NCI-H2171 treated with DMSO at 0.1 percent for 48 hours (cell line): ENCODE measurements around the gene DSTYK.
"Not testable (repeated sequence)": the region's sequence is repeated elsewhere in the genome, so short reads cannot be mapped to it uniquely, and the experiment has no call there.

Experiments used
- DNase-seq: peaks from one replicate; lab custom pipeline; 2025; lab: John Stamatoyannopoulos, UW

DSTYK gene

DNA sequence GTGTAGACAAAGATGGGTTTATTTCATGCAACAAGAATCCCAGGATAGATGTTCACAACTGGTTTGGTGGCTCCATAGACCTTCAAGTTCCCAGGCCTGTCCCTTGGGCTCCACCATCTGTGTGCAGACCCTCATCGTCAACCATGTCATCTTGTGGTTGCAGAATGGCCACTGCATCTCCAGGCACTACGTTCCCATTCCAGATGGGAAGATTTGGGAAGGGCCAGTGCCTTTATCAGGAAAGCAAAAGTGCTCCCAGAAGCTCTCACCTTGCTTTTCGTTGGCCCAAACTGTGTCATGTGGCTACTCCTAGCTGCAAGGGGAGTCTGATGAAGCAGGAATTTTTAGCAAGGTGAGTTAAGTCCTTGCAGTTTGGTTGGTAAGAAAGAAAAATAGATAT lies 29.1 kb upstream of the DSTYK start:
- no peak for DNase-seq

DNA sequence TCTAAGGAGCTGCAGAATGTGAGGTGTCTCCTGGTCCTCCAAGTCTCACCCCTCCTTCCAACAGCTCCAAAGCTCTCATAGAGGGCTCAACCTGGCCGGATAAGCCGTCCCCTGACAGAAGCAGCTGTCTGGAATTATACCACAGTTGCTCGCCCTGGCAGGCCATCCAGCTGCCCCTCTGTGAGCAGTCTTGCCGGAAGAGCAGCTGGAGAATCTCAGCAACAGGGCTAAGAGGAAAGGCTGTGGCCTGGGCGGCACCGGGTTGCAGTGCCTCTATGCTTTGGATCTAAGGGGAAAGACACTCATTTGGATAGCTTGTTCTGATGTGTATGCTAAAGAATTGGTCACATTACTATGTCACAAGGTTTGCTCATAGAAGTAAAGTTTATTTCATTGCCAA lies 28.6 kb upstream of the DSTYK start:
- DNase-seq = no peak

DNA sequence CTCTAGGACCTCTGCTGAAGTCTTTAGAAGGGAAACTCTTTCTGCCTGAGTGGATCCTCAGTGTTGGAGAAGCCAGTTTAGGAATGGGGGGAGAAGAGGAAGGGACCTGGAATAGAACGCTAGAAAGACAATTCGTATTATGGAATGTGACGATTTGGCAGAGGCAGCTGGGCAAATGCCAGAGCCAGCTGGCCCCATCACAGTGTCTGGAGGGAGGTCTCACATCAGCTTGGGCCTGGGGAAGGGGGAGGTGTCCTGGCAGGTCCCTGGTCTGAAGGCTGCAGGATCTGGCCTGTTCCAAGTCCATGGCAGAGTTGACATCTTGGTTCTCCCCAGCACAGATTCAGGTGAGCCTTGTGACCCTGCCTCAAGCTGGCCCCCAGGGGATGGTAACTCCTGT lies 27.6 kb upstream of the DSTYK start:
- DNase-seq = no peak

DNA sequence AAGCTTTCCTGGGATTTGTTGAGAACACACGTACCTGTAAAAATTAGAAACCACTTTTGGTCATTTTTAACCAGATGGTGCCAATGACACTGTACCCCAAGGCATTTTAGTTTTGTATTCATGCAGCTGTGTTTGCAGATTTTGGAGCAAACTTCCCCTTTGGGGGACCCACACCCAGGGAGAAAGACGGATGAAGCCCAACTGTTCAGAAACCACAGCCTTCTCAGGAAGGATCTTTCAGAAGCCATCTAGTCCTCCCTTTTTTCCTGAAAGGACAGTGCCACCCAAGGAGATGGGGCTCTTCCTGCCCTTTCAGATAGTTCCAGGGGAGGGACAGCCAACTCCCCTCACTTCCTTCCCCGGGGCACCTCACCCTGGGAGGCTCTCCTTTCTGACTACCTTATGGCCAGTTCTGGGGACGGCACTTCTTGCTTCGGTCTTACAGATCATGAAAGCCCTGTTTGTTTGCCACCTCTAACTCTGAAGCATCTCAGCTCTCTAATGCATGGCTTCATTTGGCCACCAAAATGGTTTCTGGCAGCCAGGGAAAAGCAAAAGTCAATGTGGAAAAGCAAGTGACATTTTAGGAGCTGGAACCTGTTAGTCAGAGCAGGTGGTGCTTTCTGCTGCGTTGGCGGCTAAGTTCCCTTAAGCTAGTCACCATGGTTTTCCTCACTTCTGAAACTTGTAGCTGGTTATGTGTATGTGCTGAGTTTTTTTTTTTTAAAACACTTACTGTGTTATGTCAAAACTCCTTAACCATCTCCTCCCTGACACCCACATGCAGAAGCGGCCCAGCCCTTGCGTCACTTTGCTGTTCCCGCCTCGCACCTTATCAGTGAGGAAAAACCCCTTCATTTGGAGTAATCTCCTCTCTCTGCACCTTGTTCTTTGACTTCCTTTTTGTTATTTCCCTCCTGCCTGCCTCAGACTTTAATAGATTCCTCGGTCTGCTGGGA lies 26.3 kb upstream of the DSTYK start:
- no peak for DNase-seq

DNA sequence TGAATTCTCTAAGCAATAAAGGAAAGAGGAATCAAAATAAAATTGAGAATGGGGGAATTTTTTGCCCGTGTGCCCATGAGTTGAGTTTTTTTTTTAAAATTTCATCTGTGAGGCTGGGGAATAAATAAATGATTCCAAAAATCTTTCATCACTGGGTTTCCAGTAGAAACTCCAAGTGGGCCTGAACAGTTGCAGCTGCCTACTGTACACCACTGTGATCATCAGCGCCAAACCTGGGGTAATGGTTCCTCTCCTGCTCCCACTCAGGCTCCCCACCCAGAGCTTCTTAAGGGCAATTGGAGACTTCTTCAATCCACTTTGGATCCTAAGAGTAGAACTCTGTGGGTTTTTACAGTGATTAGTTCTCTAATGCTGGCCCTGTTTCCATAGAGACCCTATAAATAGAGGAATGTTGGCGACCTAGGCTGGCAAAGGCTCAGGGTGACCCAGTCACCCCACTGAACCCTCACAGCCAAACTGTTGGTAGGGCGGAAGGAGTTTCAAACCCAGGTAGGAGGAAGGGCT lies 25.5 kb upstream of the DSTYK start:
- DNase-seq = no peak

DNA sequence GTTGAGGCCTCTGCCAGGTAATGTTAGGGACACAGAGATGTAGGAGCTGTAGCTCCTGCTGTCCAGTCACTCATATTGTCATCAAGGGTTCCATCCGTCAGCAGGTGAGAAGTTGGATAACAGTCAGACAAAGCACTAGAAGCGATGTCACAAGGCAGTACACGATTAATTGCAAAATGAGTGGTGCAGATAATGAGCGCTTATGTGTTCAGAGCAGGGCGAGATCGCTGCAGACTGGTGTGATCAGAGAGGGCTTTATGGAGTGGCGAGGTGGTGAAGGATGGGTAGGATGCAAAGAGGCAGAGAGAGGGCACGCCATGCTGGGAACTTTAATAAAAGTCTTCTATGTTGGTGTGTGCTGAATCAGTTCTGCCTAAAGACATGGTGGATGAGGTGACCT lies 25.0 kb upstream of the DSTYK start:
- DNase-seq = no peak

DNA sequence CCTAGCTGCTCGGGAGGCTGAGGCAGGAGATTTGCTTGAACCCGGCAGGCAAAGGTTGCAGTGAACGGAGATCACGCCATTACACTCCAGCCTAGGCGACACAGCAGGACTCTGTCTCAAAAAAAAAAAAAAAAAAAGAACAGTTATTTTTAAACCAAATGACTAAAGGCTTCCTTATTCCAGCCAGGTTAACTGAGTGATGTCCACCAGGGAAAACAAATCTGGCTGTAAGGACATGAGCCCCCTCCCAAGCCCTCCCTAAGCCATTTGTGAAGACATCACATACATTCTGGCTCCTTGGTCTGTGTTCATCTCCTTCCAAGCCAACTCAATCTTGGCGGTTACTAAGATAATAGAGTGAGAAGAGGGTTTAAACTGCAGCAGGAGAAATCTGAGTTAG lies 24.4 kb upstream of the DSTYK start:
- DNase-seq = no peak

DNA sequence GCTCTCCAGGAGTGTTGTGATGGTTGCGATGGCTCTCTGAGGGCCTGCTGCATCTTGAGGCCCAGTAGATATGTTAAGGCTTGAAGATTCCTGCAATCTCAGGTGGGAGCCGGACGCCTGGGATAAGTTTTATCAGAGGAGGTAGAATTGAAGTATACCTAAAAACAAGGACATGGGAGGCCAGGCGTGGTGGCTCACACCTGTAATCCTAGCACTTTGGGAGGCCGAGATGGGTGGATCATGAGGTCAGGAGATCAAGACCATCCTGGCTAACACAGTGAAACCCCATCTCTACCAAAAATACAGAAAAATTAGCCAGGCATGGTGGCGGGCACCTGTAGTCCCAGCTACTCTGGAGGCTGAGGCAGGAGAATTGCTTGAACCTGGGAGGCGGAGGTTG lies 22.5 kb upstream of the DSTYK start:
- DNase-seq = not testable (repeated sequence)

DNA sequence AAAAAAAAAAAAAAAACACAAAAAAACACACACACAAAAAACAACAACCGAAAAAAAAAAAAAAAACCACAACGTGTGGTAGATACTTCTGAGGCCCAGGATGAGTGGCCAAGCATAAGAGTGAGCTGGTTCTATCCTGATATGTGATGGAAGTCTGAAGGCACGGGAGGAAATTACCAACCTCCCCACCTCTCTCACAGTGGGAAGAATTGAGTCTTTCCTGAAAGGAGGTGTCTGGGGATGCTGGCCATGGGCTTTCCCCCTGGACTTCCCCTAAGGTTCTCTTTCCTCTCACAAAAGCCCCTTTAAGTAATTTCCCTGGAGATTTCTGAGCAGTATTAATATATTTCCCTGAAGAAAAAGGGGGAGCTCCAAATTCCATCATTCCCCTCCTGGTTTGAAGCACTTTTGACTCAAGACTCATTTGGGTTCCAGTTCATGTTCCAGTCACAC lies 21.5 kb upstream of the DSTYK start:
- DNase-seq = no peak

DNA sequence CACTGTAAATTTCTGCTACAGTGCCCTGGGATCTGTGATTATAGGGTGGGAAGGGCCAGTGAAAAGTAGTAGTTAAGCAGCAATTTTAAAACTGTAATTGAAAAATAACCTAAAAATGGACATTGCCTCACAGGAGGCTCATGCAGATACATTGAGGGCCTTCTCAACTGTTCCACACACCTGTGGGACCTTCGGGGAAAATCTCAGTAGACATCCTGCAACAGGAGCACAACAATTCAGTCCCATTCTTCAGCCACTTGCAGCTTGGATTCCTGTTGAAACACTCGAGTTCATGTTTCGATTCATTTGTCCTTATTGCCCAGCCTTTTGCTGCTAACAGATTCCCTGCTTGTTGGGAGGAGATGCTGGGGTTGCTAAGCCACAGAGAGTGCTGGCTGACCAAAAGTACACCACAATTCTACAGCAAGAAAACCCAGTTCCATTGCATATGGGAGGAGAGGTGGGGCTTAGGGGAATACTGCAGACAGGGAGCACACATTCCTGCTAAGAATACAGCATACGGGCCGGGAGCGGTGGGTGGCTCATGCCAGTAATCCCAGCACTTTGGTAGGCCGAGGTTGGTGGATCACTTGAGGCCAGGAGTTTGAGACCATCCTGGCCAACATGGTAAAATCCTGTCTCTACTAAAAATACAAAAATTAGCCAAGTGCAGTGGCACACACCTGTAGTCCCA lies 20.8 kb upstream of the DSTYK start:
- no peak for DNase-seq

DNA sequence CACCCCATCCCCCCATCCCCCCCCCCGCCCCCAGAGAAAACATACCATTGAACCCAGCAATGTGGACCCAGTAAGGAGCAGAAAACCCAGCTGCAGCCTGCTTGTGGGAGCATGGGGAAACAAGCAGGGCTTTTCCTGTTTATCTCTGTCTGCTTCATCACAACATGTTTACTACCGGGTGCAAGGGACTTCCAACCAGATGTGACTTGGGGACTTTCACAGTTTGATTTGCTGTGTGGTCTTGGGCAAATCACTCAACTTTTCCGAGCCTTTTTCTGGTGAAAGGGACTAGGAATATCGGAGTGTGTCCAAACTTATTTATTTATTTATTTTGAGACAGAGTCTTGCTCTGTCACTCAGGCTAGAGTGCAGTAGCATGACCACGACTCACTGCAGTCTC lies 19.5 kb upstream of the DSTYK start:
- DNase-seq = no peak

DNA sequence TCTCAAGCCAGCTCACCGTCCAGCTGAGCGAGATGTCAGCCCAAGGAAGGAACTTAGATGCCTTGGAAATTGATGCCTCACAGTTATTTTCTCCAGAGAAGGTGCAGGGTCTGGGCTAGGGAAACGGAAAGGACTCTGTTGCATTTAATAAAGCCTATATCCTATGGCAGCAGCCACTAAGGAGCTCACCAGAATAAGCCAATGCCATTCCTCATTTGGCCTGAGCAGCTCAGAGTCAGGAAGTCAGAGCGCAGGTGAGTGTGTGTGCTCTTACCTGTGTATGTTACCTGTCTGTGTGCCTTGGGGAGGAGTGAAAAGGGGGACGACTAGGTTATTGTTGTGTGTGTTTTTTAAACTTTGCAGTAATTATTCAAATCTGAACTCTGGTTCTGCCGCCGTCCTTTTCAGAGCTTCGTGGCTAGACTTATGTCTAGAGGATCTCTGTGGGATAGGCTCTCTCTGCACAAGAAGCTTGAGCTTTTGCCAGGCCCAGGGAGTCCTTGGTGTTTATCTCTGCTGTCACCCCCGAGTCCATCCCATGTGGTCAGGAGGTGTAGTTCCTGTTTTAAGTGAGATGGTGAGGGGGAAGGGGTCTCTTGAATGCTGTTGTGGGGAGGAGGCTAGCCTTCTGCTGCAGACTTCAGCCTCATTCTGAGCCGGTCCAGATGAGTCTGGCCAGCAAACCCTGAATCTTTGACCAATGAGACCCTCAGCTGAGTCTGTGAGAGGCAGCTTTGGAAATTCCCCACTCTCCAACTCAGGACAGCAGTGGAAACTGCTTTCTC lies 18.6 kb upstream of the DSTYK start:
- no peak for DNase-seq

DNA sequence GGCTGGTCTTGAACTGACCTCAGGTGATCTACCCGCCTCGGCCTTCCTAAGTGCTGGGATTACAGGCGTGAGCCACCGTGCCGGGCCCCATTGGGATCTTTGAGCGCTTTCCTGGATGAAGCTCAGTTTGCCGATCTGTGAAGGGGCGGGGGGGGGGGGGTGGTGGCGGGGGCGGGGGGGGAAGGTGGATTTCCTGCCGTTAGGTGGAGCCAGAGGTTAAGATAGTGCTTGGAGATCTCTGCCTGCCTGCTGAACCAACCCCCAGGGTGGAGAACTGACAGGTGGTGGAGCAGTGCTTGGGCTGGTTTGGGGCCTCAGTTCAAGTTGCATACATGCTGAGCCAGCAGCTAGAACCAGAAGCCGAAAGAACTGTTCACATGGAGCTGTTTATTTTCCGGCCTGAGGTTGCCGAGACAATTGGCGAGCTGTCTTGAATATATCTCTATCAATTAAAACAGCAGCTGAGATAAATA lies 17.9 kb upstream of the DSTYK start:
- DNase-seq = peak; percentile 97

DNA sequence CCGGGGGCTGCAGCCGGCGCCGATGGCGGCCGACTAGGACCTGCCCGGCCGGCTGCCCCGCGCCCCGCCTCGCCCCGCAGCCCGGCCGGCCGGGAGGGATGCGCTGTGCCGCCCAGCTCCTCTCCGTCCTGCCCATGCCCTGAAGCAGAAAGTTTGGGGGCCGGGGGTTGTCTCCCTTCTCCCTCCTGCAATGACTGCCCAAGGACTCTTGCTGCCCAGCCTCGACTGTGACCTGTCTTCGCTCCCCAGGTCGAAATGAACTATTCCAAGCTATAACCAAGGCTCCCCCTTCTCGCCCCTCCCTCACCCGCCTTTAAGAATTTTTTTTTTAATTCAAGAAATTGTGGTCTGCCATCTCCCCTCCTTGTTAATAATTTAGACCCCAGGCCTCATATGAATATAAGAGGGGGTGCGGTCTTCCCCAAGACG lies 16.6 kb upstream of the DSTYK start:
- DNase-seq = peak; percentile 44

DNA sequence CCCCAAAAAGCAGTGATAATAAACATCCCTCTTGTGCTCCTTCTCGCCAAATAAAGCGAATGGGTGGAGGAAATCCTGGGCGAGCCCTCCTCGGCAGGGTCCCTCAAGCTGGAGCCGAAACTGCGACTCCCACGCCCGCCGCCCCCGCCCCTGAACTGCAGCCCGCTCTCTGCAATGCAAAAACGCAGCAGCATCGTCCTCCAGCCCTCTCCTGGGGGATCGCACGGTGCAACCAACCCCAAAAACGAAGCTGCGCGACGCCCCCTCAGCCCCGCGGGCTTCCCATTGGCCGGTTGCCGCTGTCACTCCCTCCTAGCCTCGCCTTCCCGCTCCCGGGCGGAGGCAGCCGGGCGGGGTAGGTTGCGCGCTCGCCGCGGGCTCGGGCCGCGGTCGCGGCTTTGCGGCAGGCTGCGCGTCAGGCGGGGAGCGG lies 16.1 kb upstream of the DSTYK start, which contains the start of gene TMCC2:
TMCC2 (plus strand) TSS at position 363 of the 430 bp plus-strand sequence. CDS start 619 bp downstream, outside the sequence.
- peak; percentile 95 for DNase-seq

DNA sequence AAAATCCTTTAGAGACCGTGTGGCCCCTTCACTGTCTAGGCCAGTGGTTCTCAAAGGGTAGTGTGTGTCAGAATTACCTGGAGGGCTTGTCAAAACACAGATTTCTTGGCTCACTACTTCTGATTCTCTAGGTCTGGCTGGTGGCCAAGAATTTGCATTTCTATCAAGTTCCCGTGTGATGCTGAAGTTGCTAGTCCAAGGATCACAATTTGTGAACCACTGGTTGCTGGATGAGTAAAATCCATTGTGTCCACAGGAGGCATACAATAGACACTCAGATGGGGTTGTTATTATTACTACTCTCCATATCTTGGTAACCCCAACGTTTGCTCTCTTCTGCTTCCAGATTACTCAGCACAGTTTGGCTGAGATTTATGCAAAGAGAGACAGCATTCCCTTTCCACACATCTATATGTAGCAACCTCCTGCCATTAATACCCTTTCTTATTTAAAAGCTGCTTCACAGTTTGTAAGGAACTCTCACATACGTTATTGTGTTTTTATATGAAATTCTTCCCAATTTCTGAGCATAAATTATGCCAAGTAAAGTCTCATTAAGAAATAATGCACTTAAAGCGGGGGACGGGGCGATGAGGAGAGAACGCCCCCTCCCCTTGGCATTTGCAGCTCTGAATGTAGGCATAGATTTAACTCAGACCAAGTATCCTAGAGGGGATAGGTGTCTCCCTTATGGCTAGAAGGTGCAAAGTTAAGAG lies 15.5 kb upstream of the DSTYK start:
- peak; percentile 68 for DNase-seq

DNA sequence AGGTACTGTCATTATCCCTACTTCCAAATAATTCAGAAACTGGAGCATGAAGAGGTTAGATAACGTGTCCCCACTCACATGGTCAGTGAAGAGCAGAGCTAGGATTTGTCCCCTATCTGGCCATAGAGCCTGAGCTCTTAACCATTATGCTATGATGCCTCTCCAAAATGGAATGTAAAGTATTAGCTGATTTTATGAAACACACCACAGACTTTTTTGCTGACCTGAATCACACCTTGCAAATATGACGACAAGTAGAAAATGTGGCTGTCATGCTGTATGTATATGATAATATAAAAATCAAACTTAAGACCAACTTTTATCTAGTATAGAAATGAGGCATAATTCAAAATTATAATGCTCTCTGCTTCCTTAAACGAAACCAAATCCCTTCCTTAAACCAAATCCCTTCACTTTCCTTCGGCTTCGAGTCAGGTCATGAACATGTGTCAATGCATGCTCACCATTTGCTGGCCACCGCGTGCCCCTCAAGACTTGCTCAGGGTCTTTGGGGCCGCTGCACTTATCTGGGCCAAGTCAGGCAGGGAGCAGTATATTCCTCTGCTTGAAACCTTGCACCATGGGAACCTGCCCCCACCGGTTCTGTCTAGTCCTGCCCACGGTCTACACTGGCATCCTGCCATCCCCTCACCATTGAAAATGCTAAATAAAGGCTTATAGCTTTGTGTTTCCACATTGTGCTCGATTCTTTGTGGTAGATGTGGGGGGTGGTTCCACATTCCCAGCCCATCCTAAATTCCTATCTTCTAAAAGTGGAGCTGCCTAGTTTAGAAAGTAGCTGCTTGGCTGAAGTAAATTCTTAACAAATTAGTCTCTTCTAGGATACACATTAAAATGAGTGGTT lies 14.6 kb upstream of the DSTYK start:
- DNase-seq = peak; percentile 50

DNA sequence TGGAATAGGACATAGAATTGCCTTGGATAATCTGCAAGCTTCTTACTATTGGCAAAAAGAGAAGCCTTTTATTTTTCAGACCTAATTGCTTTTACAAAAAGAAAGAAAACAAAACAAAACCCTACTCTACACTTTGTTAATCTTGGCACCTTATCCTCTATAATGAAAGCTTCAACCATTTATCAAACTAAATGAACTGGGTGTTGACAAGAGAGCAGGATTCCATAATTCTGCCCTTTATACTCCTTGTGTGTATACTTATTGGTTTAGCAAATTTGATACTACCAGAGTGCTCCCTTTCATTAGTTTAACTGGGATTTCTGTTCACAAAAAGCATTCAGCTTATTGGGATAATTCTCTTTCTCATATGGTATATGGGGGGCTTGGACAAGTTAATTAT lies 13.2 kb upstream of the DSTYK start:
- DNase-seq = no peak

DNA sequence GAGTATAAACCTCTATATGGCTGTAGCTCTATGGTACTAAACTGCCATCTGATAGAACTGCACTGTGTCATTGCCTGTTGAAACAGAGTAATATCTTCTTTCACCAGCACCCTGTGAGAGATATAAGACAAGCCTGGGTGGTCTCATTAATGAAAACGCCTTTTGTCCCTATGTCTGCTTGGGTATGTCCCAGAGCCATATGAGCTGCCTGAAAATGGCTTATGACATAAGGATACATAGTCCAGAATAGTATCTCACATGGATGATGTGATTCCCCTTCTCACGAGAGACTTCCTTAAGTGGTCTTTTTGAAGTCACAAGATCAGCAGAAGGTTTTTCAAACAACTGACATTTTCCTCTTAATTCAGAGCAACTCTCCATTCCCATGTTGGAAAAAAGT lies 8.9 kb upstream of the DSTYK start:
- DNase-seq = no peak

DNA sequence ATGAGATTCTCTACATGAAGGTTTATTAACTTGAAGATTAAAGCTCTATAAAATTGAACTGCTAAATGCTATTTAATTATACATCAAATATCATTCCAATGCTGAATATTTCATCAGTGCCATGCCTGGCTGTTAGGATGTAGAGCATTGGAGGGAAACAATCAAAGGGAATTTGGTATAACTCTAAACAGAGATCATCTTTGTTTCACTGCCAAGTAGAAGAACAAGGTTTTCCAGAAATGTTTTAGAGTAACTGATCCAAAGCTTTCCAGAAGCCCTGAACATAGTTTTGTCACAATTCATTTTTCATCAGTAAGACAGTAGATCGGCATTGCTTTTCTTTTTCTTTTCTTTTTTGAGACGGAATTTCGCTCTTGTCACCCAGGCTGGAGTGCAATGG lies 5.9 kb upstream of the DSTYK start:
- DNase-seq = no peak
